Measurements from ENCODE around the gene MPDZ.

Gene MPDZ

DNA sequence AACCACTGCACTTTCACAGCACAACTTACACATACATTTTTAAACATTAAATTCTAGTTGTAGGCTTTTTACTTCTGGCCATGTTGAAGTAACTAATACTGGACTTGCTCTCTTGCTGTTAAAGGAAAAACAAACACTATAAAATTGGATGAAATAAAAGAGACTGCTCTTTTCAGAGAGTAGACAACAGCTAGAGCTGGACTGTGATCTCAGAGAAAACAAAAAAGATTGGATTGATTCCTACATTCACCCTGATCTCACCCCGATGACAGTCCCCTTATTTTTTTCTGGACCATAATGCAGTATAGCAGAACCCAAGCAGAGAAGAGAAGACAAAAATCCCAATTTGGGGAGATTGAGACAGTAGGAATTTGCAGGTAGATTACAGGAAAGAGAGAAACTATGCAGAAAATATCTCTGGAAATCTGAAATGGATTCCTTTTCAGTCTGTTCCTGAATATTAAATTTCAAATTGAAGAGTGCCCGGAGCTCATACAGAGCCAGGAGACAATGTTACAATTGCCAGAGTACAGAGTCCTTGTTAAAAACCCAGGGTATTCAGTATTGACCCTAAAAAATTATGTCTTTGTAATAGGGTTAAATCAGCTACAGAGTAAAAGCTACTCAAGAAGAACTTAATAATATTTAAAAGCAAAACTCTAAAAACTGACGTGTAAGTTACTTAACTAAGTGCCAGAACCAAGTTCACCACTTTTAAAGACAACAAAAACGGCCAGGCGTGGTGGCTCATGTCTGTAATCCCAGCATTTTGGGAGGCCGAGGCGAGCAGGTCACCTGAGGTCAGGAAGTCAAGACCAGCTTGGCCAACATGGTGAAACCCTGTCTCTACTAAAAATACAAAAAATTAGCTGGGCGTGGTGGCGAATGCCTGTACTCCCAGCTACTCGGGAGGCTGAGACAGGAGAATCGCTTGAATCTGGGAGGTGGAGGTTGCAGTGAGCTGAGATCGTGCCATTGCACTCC, 208.6 kb downstream of the MPDZ start:
- DNase-seq (ENCODE audit: insufficient read length) (no peak), FAIRE-seq (no peak)
- no peak for TF ChIP-seq TAF1 (IDR thresholded peaks at IDR 0.05; ENCODE audit: borderline replicate concordance, low read depth, low read length)
- no peak for TF ChIP-seq POLR2A (IDR thresholded peaks at IDR 0.05; ENCODE audit: low read depth, low read length)
- TF ChIP-seq POLR2AphosphoS5 (IDR thresholded peaks at IDR 0.05; ENCODE audit: low read depth, low read length) = no peak

DNA sequence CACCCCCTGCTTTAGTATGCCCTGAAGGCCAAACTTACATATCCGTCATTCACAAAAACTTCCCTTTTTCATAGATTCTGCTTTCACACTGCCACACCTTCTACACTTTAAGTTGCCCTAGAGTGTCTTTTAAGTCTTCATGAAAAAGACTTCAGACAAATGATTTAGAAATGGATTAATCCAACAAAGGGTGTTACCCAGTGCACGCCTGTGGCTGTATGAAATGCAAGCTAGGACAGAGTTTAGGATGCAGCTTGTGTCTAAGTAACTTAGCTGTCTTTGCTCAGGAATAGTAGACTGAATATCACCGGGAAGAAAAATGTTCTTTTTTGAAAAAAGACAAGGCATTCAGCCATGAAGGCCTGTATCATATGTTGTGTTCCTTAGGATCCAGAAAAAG, 210.0 kb downstream of the MPDZ start:
- DNase-seq (ENCODE audit: insufficient read length) (no peak), FAIRE-seq (no peak)
- TF ChIP-seq TAF1 (IDR thresholded peaks at IDR 0.05; ENCODE audit: borderline replicate concordance, low read depth, low read length) = no peak
- TF ChIP-seq POLR2AphosphoS5 (IDR thresholded peaks at IDR 0.05; ENCODE audit: low read depth, low read length) = no peak
- no peak for TF ChIP-seq POLR2A (IDR thresholded peaks at IDR 0.05; ENCODE audit: low read depth, low read length)

DNA sequence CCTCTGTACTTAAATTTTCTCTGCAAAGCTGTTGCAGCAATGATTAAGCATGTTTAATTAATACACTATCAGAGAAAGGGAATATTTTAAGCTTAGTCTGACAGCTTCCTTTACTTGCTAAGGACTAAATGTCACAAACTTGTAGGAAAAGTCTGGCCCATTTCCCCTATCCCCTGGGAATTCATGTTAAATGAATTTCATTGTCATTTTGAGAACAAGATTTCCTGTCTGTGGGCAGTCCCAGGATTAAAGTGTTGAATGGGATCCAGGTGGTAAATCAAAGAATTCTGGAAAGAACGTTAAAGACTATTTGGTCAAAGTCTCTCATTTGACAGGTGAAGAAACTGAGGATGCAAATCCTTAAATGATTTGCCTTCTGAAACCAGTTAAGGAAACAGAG, 214.8 kb downstream of the MPDZ start:
- FAIRE-seq (no peak), DNase-seq (ENCODE audit: insufficient read length) (no peak)
- TF ChIP-seq TAF1 (IDR thresholded peaks at IDR 0.05; ENCODE audit: borderline replicate concordance, low read depth, low read length) (no peak), POLR2A (IDR thresholded peaks at IDR 0.05; ENCODE audit: low read depth, low read length) (no peak), POLR2AphosphoS5 (IDR thresholded peaks at IDR 0.05; ENCODE audit: low read depth, low read length) (no peak)

DNA sequence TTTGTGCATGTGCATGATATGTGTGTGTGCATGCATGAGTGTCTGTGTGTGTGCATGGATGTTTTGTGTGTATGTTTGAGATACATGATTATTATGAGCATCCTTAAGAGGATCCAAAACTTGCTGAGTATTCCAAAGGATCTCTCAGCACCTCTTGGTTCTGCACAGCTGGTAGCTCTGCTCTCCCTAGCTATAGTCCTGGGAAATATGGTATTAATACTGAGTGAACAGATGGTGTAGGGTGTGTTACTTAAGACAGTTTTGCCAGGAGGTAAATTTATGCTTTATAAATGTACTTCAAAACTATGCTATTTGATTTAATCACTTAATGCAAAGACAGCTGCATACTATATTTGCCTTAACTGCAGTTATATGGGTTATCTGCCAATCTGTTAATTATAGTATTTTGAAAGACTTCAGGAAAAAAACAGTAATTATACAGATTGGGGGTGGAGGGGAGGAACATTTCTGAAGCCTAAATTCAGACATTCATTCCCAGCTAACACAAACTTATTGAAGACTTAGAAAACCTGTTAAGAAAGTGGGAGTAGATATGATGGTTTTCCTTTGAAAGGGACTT, 215.5 kb downstream of the MPDZ start:
- TF ChIP-seq POLR2AphosphoS5 (IDR thresholded peaks at IDR 0.05; ENCODE audit: low read depth, low read length) (no peak), TAF1 (IDR thresholded peaks at IDR 0.05; ENCODE audit: borderline replicate concordance, low read depth, low read length) (no peak), POLR2A (IDR thresholded peaks at IDR 0.05; ENCODE audit: low read depth, low read length) (no peak)
- no peak for FAIRE-seq
- no peak for DNase-seq (ENCODE audit: insufficient read length)

DNA sequence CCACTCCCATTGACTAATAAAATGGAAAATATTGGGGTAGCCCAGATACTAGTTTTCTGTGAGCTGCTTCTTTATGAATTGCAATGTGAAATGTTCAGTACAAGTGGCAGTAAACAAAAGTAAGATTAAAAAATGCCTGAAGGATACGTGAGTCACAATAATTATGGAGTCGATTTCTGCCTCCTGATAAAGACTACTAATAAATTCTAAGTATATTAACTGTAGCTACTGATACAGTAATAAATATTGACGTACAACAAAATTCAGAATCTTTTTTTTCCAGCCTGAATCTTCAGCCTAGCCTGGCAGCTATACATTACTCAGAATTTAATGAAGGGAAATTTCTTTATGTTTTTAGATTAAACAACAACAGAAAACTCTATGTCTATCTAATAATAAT, 218.1 kb downstream of the MPDZ start:
- TF ChIP-seq POLR2A (IDR thresholded peaks at IDR 0.05; ENCODE audit: low read depth, low read length) = no peak
- no peak for TF ChIP-seq POLR2AphosphoS5 (IDR thresholded peaks at IDR 0.05; ENCODE audit: low read depth, low read length)
- TF ChIP-seq TAF1 (IDR thresholded peaks at IDR 0.05; ENCODE audit: borderline replicate concordance, low read depth, low read length) = no peak
- no peak for FAIRE-seq
- no peak for DNase-seq (ENCODE audit: insufficient read length)
